Measurements from ENCODE around the gene USP3. TPM values are rescaled to one million over a fixed set of nuclear protein-coding genes. Genes with fewer than 3 reads are reported as not detected.

Gene USP3
- total and polyA plus RNA-seq, 2 donors (not counting 3 experiments of a cell fraction or from before 2014, with no cell fraction given) = 18.8 to 52.4 TPM

DNA sequence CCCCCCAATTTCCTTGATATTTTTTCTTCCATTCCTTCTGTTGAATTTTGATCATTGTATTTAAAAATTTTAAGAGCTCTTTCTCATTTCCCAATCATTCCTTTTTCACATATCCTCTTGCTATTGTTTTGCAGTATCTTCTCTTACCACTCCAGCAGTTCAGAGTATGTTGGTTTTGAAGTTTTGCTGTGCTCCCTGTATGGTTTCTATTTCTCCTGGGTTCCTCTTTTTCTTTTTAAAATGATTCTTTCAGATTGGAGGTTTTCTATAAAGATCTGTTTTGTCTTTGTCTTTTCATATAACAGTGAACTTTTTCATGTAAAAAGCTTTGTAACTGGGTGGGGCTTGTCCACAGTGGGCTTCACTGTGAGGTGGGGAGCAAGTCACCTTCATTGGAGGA, 12.8 kb downstream of the USP3 start:
- BruUV-seq (replicated peaks) = no TSS peak
- no peak overlapping the region for H3K4me2 ChIP-seq (ENCODE audit: insufficient read depth, low read length)
- H3K79me2 ChIP-seq (ENCODE audit: control insufficient read depth, insufficient read depth, low read length) = peaks cover 98% of the 10 kb centered on the region
- H3K27ac ChIP-seq (ENCODE audit: insufficient read depth, low read depth, low read length) = no peak overlapping the region
- H3K27me3 ChIP-seq (ENCODE audit: control insufficient read depth in 2 of 2, insufficient read depth in 2 of 2, low read length in 2 of 2) = no peaks in the 10 kb centered on the region
- H3K4me3 ChIP-seq (replicated peaks in 1 of 3; ENCODE audit: insufficient read depth in 1 of 3, low read depth in 1 of 3, low read length in 3 of 3) = no peak overlapping the region
- H3K9ac ChIP-seq (replicated peaks; ENCODE audit: extremely low read depth, insufficient read depth, low read length) = no peak overlapping the region
- no peaks in the 10 kb centered on the region for H3K9me3 ChIP-seq (replicated peaks; ENCODE audit: control insufficient read depth, insufficient read depth, low read length)
- peaks cover 14% of the 10 kb centered on the region for H3K4me1 ChIP-seq (ENCODE audit: control insufficient read depth, extremely low read depth, insufficient read depth, low read length)
- dilution Hi-C loops (cut with MboI; ENCODE audit: extremely low pct_ligation_motif_present, low sequenced_read_pairs) = no loop called here
- POLR2A ChIA-PET = interaction anchor here (0.7 kb wide), 1 partner anchor 12 kb away, joined by 3 read pairs; no protein-coding TSS in a partner anchor
- peaks cover 17% of the 10 kb centered on the region for H4K20me1 ChIP-seq (replicated peaks; ENCODE audit: control insufficient read depth, extremely low read depth, insufficient read depth, low read length)
- no peak overlapping the region for H2AFZ ChIP-seq (ENCODE audit: low read depth, low read length)
- TF ChIP-seq, protein P1, sequence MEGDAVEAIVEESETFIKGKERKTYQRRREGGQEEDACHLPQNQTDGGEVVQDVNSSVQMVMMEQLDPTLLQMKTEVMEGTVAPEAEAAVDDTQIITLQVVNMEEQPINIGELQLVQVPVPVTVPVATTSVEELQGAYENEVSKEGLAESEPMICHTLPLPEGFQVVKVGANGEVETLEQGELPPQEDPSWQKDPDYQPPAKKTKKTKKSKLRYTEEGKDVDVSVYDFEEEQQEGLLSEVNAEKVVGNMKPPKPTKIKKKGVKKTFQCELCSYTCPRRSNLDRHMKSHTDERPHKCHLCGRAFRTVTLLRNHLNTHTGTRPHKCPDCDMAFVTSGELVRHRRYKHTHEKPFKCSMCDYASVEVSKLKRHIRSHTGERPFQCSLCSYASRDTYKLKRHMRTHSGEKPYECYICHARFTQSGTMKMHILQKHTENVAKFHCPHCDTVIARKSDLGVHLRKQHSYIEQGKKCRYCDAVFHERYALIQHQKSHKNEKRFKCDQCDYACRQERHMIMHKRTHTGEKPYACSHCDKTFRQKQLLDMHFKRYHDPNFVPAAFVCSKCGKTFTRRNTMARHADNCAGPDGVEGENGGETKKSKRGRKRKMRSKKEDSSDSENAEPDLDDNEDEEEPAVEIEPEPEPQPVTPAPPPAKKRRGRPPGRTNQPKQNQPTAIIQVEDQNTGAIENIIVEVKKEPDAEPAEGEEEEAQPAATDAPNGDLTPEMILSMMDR (IDR thresholded peaks at IDR 0.05; ENCODE audit: extremely low read depth in 1 of 2, insufficient read depth in 1 of 2, low read depth in 1 of 2, low read length in 2 of 2) = no peak
- TF ChIP-seq POLR2AphosphoS5 (IDR thresholded peaks at IDR 0.05; ENCODE audit: insufficient read depth, low read depth, low read length) (no peak), GATA2 (IDR thresholded peaks at IDR 0.05; ENCODE audit: insufficient read depth, insufficient read length, low read depth, low read length) (no peak), POLR2A (IDR thresholded peaks at IDR 0.05; ENCODE audit: low read depth, low read length) (no peak), FOS (IDR thresholded peaks at IDR 0.05; ENCODE audit: borderline replicate concordance, insufficient read depth, low read length) (no peak), EZH2 (IDR thresholded peaks at IDR 0.05; ENCODE audit: borderline replicate concordance, low read depth, low read length, severe bottlenecking) (no peak), JUN (IDR thresholded peaks at IDR 0.05; ENCODE audit: borderline replicate concordance, insufficient read depth, insufficient read length, low read depth) (no peak), MYC (IDR thresholded peaks at IDR 0.05; ENCODE audit: low read depth, low read length) (no peak)
- TF ChIP-seq, protein P2, sequence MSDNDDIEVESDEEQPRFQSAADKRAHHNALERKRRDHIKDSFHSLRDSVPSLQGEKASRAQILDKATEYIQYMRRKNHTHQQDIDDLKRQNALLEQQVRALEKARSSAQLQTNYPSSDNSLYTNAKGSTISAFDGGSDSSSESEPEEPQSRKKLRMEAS (IDR thresholded peaks at IDR 0.05; ENCODE audit: insufficient read depth, insufficient read length) = no peak
- no peaks in the 10 kb centered on the region for H3K9me1 ChIP-seq (replicated peaks; ENCODE audit: control insufficient read depth, extremely low read depth, insufficient read depth, low read length)
- no peak for FAIRE-seq
- DNase-seq (ENCODE audit: low read depth, low spot score) = no peak
- no peaks in the 10 kb centered on the region for H3K36me3 ChIP-seq (ENCODE audit: control insufficient read depth in 2 of 2, extremely low read depth in 1 of 2, insufficient read depth in 2 of 2, low read length in 2 of 2)
- intact Hi-C loops (cut with micrococcal nuclease) = no loop called here
- CTCF ChIA-PET = interaction anchor here (0.6 to 1.8 kb wide), 5 partner anchors 12 to 93 kb away, joined by 3 to 4 read pairs (median 3); no protein-coding TSS in a partner anchor

Data from endothelial cell of umbilical vein (primary cell).